HG02970 (cell line): Measurements from ENCODE around the gene CBARP.

ENCODE experiments used
- ATAC-seq: cut with Tn5 transposase; IDR thresholded peaks from one replicate; pipeline ENCODE4 v1.9.1; 2021; ENCODE audit warnings: mild to moderate bottlenecking, moderate library complexity, moderate number of reproducible peaks; ENCODE audit not compliant: unreplicated experiment, low FRiP score

The CBARP gene

DNA sequence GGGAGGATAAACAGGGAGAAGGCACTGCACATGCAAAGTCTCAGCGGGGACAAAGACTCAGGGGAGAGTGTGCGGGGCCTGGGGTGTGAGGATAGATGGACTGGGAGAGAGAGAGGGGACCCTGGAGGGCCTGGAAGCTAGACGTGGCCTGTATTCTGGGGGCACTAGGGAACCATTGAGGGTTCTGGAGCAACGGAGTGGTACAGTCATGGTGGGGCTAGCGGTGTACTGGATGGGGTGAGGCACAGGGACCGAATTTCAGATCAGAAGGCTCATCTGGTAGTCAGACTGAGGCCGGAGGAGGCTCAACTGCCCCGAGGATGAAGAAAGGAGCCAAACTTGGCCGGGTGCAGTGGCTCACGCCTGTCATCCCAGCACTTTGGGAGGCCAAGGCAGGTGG lies 55.7 kb downstream of the CBARP start:
- ATAC-seq, result no peak

DNA sequence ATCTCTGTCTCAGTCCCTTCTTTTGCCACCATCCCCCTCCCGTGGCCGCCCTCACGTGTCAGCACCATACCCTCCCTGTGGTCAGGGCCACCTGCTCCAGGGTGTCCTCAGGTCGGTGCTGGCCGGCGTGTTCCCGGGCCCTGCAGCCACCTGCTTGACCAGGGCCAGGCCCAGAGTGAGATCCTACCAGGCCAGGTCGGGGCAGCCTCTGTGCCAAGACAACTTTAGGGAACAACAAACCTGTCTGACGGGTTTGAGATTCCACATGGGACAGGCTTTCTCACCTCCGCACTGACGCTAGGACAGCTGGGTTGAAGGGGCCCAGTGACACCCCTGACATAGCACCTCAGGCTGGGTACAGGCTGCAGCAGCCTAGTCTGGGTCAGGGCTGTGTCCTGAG lies 56.2 kb downstream of the CBARP start:
- ATAC-seq, result no peak
